Loucy (cell line): ENCODE measurements around the gene KIAA0232.

Source experiments
- H2AFZ ChIP-seq: fragments of 200-600 bp; sonication (generic); 2 replicates; pipeline ENCODE4 v1.6.0; 2016; ENCODE audit warnings: antibody characterized with exemption, mild to moderate bottlenecking, low read length, moderate library complexity
- H3F3A ChIP-seq: fragments of 200-600 bp; 2 replicates; pipeline ENCODE4 v1.6.0; 2016; ENCODE audit warnings: antibody characterized with exemption, low read depth, mild to moderate bottlenecking
- H3K27me3 ChIP-seq: fragments of 200-600 bp; sonication (generic); 2 replicates; pipeline ENCODE4 v1.6.1; 2014; ENCODE audit warnings: low read length, mild to moderate bottlenecking; ENCODE audit not compliant: insufficient read depth, poor library complexity, severe bottlenecking
- H3K36me3 ChIP-seq: fragments of 200-600 bp; sonication (generic); 2 replicates; pipeline ENCODE4 v1.6.1; 2016; ENCODE audit warnings: low read length; ENCODE audit not compliant: insufficient read depth
- H3K4me1 ChIP-seq: fragments of 200-600 bp; sonication (generic); 2 replicates; pipeline ENCODE4 v1.5.1; 2014; ENCODE audit warnings: low read length, mild to moderate bottlenecking; ENCODE audit not compliant: insufficient read depth, poor library complexity, severe bottlenecking
- H3K4me2 ChIP-seq: fragments of 200-600 bp; sonication (generic); 2 replicates; pipeline ENCODE4 v1.6.0; 2014; ENCODE audit warnings: antibody characterized with exemption, low read length, low read depth, mild to moderate bottlenecking; ENCODE audit not compliant: poor library complexity, severe bottlenecking
- H3K4me3 ChIP-seq: fragments of 200-600 bp; sonication (generic); 2 replicates; pipeline ENCODE4 v1.5.1; 2014; ENCODE audit warnings: low read length, mild to moderate bottlenecking, mixed read lengths; ENCODE audit not compliant: poor library complexity, severe bottlenecking
- H3K79me2 ChIP-seq: fragments of 200-600 bp; sonication (generic); 2 replicates; pipeline ENCODE4 v1.6.1; 2014; ENCODE audit warnings: low read length; ENCODE audit not compliant: insufficient read depth
- H3K9ac ChIP-seq: fragments of 200-600 bp; sonication (generic); 2 replicates; pipeline ENCODE4 v1.6.0; 2014; ENCODE audit warnings: mild to moderate bottlenecking, low read depth, low read length, moderate library complexity; ENCODE audit not compliant: poor library complexity, severe bottlenecking
- H3K9me2 ChIP-seq: fragments of 200-600 bp; sonication (generic); replicated peaks from 2 replicates; pipeline ENCODE4 v1.6.1; 2016; ENCODE audit warnings: low read depth, low read length, mixed read lengths
- H3K9me3 ChIP-seq: fragments of 200-600 bp; sonication (generic); 2 replicates; pipeline ENCODE4 v1.6.1; 2014; ENCODE audit warnings: mild to moderate bottlenecking, antibody characterized with exemption, low read length, low read depth; ENCODE audit not compliant: insufficient read depth
- H4K20me1 ChIP-seq: fragments of 200-600 bp; sonication (generic); 2 replicates; pipeline ENCODE4 v1.6.0; 2014; ENCODE audit warnings: antibody characterized with exemption, low read length, mild to moderate bottlenecking; ENCODE audit not compliant: insufficient read depth, poor library complexity, severe bottlenecking
- EZH2phosphoT487 ChIP-seq: fragments of 200-600 bp; IDR thresholded peaks from 2 replicates; pipeline ENCODE4 v1.6.1; 2018; ENCODE audit warnings: antibody characterized with exemption, mild to moderate bottlenecking, moderate library complexity, borderline replicate concordance
- TF ChIP-seq, protein P1 (sequence below): fragments of 200-600 bp; sonication (generic); conservative IDR thresholded peaks from 2 replicates; pipeline ENCODE4 v1.5.1; 2014; ENCODE audit warnings: mild to moderate bottlenecking, antibody characterized with exemption, low read length

KIAA0232 gene

DNA sequence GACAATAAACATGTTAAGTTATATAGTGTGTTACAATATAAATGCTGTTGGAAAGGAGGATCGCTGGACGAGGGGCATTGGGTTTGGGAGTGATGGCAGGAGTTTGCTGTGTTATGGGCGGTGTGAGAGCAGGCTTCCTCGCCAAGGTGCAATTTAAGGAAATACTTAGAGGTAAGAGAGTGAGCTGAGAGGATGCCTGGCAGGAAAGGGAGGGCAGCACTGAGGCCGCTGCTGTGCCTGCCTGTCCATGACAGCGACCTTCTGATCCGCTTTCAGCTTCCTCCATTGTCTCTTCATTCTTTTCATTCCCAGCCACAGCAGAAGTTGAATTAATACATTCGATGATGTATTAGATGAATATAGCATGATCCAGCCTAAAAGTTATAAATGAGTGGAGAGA lies 85.9 kb downstream of the KIAA0232 start:
- no peak overlapping the region for H3K4me2 ChIP-seq
- H3K9me3 ChIP-seq: no peaks in the 10 kb centered on the region
- no peaks in the 10 kb centered on the region for H3K79me2 ChIP-seq
- peaks cover 49% of the 10 kb centered on the region; the same call in 1 of the 2 replicates for H3K36me3 ChIP-seq
- H3K4me1 ChIP-seq: no peaks in the 10 kb centered on the region
- H2AFZ ChIP-seq: no peak overlapping the region
- no peaks in the 10 kb centered on the region for H3F3A ChIP-seq
- H3K9ac ChIP-seq: no peak overlapping the region
- no peaks in the 10 kb centered on the region for H3K9me2 ChIP-seq
- TF ChIP-seq EZH2phosphoT487: no peak
- TF ChIP-seq, protein P1, sequence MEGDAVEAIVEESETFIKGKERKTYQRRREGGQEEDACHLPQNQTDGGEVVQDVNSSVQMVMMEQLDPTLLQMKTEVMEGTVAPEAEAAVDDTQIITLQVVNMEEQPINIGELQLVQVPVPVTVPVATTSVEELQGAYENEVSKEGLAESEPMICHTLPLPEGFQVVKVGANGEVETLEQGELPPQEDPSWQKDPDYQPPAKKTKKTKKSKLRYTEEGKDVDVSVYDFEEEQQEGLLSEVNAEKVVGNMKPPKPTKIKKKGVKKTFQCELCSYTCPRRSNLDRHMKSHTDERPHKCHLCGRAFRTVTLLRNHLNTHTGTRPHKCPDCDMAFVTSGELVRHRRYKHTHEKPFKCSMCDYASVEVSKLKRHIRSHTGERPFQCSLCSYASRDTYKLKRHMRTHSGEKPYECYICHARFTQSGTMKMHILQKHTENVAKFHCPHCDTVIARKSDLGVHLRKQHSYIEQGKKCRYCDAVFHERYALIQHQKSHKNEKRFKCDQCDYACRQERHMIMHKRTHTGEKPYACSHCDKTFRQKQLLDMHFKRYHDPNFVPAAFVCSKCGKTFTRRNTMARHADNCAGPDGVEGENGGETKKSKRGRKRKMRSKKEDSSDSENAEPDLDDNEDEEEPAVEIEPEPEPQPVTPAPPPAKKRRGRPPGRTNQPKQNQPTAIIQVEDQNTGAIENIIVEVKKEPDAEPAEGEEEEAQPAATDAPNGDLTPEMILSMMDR: no peak
- no peaks in the 10 kb centered on the region for H3K27me3 ChIP-seq
- no peak overlapping the region for H3K4me3 ChIP-seq
- no peaks in the 10 kb centered on the region for H4K20me1 ChIP-seq

DNA sequence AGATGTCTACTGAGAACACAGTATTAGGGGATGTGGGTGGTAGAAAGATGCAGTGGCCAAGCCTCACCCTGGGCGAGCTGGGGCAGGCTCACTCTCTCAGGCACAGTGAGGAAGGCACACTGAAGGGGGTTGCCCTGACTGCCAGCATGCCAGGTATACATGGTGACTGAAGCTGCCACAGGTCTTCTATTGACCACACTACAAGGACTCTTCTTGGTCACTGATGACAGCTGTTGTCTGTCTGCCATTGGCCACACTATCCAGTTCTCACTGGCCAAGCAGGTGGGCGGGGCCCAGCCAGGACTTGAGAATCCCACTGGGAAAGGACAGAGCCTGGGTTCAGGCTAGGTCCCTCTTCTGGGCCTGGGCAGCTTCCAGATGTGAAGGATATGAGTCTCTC lies 87.4 kb downstream of the KIAA0232 start:
- Histone ChIP-seq H3K9ac (no peak overlapping the region), H3K79me2 (no peaks in the 10 kb centered on the region), H3K4me1 (no peaks in the 10 kb centered on the region), H4K20me1 (no peaks in the 10 kb centered on the region), H3K9me2 (no peaks in the 10 kb centered on the region), H3K9me3 (no peaks in the 10 kb centered on the region), H2AFZ (no peak overlapping the region), H3K27me3 (no peaks in the 10 kb centered on the region), H3K4me2 (no peak overlapping the region), H3K36me3 (peaks cover 46% of the 10 kb centered on the region; the same call in 1 of the 2 replicates), H3F3A (no peaks in the 10 kb centered on the region), H3K4me3 (no peak overlapping the region)
- no peak for TF ChIP-seq EZH2phosphoT487
- TF ChIP-seq, protein P1: no peak

DNA sequence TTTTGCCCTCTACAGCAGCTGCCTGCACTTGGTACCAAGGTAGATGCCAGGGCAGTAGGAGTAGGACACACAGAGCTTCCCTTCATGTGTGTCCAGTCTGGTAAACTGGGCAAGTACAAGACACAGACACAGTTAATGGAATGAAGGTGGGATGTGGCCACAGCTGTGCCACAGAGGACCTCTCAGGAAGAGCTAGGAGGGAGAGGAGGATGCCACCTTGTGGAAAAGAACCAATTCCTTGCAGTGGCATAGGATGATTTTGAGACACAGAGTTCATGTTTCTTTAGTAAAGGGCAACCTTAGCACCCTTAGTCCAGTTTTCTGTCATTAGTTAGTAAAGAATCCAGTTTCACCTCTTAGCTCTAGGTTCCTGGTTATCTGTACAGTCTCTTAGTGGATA lies 90.8 kb downstream of the KIAA0232 start:
- TF ChIP-seq, protein P1: no peak; the same call in 1 of the 2 replicates
- no peak for TF ChIP-seq EZH2phosphoT487
- Histone ChIP-seq H3K4me1 (no peaks in the 10 kb centered on the region), H3K27me3 (no peaks in the 10 kb centered on the region), H3F3A (no peaks in the 10 kb centered on the region), H4K20me1 (no peaks in the 10 kb centered on the region), H3K4me2 (no peak overlapping the region), H3K4me3 (no peak overlapping the region), H3K36me3 (peaks cover 54% of the 10 kb centered on the region; the same call in 1 of the 2 replicates), H3K79me2 (no peaks in the 10 kb centered on the region), H3K9ac (no peak overlapping the region), H3K9me3 (no peaks in the 10 kb centered on the region), H3K9me2 (no peaks in the 10 kb centered on the region), H2AFZ (no peak overlapping the region)
